ENCODE results near the gene NSMF.

The NSMF gene, protein sequence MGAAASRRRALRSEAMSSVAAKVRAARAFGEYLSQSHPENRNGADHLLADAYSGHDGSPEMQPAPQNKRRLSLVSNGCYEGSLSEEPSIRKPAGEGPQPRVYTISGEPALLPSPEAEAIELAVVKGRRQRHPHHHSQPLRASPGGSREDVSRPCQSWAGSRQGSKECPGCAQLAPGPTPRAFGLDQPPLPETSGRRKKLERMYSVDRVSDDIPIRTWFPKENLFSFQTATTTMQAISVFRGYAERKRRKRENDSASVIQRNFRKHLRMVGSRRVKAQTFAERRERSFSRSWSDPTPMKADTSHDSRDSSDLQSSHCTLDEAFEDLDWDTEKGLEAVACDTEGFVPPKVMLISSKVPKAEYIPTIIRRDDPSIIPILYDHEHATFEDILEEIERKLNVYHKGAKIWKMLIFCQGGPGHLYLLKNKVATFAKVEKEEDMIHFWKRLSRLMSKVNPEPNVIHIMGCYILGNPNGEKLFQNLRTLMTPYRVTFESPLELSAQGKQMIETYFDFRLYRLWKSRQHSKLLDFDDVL

GRCh38 chr9:137459152-137459600 lies at the start of gene NSMF:
Gene NSMF (minus strand): TSS chr9:137459334. CDS start chr9:137459102, 232 bp downstream.
- peak; percentile 92 for DNase-seq (ENCODE audit: low spot score)

- no peak for DNase-seq (ENCODE audit: low spot score)
Measured at GRCh38 chr9:137506702-137507171, 47.6 kb upstream of the NSMF start.

- DNase-seq (ENCODE audit: low spot score): no peak
Measured at GRCh38 chr9:137506274-137506673, 47.1 kb upstream of the NSMF start.

DNA sequence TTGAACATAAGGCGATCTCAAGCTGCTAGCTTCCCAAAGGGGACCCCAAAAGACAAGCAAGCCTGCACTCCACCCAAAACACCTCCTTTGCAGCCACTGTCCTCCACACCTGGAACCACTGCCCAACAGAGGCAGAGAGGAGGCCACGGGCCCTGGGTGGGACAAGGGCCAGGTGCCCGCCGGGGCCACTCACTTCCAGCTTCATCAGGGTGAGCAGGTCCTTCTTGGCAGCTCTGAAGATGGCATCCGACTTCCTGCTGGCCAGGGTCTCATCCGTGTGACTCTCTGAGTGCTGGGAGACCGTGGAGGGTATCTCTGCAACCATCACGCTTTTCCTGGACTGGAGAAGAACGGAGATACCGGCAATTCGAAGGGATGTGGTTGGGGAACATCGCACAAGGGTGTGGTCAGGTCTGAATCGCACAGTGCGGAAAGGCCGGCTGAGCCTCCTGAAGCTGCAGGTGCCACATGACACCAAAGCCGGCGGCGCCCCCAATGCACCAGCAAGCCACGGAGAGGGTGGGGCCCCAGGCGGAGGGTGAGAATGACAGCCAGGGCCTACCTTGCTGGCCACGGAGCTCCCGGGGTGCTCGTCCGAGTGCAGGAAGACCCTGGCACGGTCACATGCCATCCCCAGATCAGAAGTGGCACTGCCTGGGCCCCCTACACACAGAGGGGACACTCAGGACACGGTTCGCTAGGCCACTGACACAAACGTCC lies 46.4 kb upstream of the NSMF start:
- DNase-seq (ENCODE audit: low spot score): no peak

GRCh38 chr9:137504432-137504777 lies 45.3 kb upstream of the NSMF start:
- no peak for DNase-seq (ENCODE audit: low spot score)

GRCh38 chr9:137502008-137502911 lies 43.1 kb upstream of the NSMF start:
- no peak for DNase-seq (ENCODE audit: low spot score)

DNA sequence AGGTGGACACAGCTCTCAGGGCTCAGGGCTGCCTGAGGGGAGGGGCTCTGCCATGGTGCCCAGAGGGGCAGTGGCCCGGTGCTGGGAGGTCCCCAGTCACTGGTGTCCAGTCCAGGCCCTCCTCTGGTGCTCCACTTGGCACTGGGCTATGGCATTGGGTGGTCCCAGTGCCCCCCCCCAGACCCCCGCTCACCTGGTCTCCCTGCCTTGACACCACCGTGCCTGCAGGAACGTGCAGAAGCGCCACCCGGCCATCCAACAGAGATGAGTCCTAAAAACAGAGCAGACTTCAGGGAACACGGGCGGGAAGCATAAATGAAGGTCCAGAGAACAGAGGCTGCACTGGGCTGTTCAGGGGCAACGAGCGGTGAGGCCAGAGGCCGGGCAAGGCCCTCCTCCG lies 42.3 kb upstream of the NSMF start:
- DNase-seq (ENCODE audit: low spot score): no peak

DNA sequence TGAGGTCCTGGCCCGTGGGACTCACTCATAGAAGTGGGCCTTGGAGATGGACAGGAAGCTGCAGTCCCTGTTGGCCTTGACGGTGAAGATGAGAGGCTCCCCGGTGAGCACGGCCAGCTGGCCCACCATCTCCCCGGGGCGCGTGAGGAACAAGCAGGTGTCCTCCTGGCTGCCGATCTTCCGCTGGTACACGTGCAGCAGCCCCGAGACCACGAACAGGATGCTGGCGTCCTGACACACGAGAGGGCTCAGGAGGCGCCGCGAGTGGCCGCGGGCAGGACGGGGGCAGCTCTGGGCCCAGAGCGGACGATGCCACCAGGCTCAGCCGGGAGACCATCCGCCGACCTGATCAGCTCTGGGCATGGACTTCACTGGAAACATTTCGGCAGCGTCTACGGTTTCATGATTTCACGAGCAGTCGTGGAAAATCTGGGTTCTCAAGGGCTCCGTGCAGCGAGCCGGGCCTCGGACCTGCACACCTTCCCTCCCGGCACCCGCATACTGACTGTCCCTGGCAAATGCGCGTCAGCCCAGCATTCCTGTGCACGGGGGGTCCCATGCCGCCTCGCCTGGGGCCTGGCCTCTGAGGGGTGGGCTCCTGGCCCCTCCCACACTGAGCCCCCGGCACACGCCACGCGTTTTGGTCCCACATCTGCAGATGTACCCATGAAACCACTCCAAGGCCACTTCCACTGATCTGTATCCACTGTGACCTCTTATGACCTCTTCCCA lies 41.7 kb upstream of the NSMF start:
- DNase-seq (ENCODE audit: low spot score): no peak

DNA sequence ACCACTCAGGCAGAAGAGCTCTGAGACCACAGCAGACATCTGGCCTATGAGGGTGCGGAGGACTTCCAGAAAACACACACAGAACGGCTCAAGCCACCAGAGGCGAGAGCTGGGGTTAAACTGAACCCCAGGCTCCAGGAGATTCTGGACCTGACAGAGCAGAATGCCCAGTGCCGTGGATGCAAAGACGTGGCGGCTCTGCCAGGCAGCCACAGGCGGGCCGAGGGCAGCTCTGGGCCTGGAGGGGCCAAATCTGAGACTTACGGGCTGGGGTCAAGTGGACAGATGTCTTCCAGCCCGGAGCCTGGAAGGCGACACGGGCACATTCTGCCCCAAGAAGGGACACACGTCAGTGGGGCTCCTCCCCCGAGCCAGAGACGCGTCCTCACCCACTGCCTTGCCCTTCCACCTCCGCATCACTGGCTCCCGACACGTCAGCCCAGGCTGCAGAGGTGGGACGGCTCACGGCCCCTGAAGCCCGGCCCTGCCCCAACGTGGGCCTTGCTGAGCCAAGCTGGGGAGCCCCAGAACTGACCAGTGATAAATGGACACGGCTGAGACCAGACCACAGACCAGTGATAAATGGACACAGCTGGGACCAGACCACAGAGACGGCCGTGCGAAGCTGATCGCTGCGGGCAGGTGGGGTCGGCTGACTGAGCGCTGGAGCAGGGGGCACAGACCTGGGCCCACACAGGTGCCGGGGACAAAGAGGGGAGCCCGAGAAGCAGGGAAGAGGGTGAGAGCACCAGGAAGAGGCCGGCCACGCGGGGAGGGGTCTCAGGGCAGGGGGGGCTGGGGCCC lies 40.9 kb upstream of the NSMF start:
- no peak for DNase-seq (ENCODE audit: low spot score)

DNA sequence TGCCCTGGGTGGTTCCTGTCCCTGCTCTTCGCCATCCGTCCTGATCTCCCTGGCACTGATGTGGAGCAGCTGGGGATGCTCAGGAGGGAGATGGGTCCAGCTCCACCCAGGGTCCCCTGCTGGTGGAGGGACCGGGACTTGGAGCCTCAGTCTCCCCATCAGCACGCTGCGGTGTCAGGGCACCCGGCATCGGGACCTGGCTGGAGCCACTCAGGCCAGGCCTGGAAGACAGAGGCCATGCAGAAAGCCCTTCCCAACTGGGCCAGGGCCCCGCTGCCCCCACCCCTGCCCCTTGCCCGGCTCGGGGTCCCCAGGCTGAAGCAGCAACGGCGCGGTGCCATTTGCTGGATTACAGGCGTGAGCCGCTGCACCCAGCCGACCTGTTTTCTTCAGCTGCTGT lies 40.3 kb upstream of the NSMF start:
- no peak for DNase-seq (ENCODE audit: low spot score)

- DNase-seq (ENCODE audit: low spot score): no peak
Measured at GRCh38 chr9:137498720-137499150, 39.6 kb upstream of the NSMF start.

- no peak for DNase-seq (ENCODE audit: low spot score)
Measured at GRCh38 chr9:137497921-137498719, 39.0 kb upstream of the NSMF start.

- DNase-seq (ENCODE audit: low spot score): no peak
Measured at GRCh38 chr9:137496601-137497375, 37.7 kb upstream of the NSMF start.

- no peak for DNase-seq (ENCODE audit: low spot score)
Measured at GRCh38 chr9:137494550-137495351, 35.6 kb upstream of the NSMF start.

DNA sequence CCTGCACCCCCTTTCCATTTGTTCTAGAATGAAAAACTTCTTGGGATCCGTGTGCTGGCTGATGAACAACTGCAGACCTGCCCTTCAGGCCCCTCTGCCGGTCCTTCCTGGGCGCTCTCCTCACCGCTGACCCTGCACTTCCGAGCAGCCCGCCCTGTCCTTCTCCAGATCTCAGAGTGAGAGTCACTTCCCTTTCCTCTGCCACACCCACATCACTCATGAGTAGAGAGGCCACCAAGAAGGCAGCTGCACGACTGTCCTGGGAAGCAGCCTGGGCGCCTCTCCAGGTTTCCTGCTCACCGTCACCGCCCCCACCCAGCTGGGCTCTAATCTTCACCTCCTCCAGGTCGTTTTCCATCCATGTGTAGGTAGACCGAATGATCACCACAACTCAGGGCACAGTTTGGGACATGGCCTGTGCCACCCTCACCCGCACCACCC lies 35.0 kb upstream of the NSMF start:
- no peak for DNase-seq (ENCODE audit: low spot score)

DNA sequence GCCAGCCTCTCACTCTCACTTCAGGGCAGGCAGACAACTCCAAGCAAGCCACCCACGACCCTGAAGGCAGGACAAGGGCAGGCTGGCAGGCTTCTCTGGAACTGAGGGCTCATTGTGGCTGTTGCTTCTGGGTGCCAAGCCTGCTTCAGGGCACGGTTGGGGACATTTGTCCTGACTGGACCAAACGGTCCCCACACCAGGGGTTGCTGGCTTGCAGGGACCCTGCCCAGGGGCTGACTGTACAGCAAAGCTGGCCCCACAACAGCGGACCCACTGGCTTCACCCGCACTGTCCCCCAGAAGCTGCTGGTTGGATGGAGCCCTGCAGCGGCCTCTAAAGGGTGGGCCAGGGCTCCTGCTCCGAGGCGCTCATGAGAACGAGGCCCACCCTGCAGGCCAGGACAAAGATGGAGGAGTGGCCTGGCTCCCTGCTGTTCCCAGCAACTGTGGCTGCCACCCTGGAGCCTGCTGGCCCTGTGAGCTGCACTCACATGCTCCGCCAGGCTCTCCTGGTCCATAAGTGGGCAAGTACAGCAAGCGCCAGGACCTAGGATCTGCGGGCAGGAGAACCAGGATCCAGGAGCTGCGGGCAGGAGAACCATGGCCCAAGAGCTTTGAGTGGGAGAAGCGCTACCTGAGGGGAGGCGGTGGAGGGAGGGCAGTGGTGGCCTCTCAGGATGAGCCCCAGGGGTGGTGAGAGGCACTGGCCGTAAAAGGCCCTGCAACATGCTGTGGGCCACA lies 34.4 kb upstream of the NSMF start:
- DNase-seq (ENCODE audit: low spot score): no peak
